WTC11 (cell line): ENCODE data around the gene ZNF20. TPM values are rescaled to one million over a fixed set of nuclear protein-coding genes. Genes with fewer than 3 reads are reported as not detected.

Experiments
- ARID4B ChIP-seq: sonication (generic); formaldehyde crosslinking; IDR thresholded peaks from 2 replicates; pipeline ENCODE4 v1.8.0; 2023; ENCODE audit warnings: missing genetic modification reagents, mild to moderate bottlenecking, borderline replicate concordance
- CREB1 ChIP-seq: sonication (generic); formaldehyde crosslinking; IDR thresholded peaks from 2 replicates; pipeline ENCODE4 v1.8.0; 2023; ENCODE audit warnings: mild to moderate bottlenecking, missing genetic modification reagents
- CREM ChIP-seq: sonication (generic); formaldehyde crosslinking; IDR thresholded peaks from 2 replicates; pipeline ENCODE4 v1.8.1; 2022; ENCODE audit warnings: mild to moderate bottlenecking, missing genetic modification reagents, moderate library complexity
- ELF4 ChIP-seq: sonication (generic); formaldehyde crosslinking; IDR thresholded peaks from 2 replicates; pipeline ENCODE4 v1.8.1; 2022; ENCODE audit warnings: low read depth, mild to moderate bottlenecking, moderate library complexity, missing genetic modification reagents
- IRF2 ChIP-seq: sonication (generic); formaldehyde crosslinking; IDR thresholded peaks from 2 replicates; pipeline ENCODE4 v1.8.0; 2022; ENCODE audit warnings: low read depth, missing genetic modification reagents, borderline replicate concordance
- NFYB ChIP-seq: sonication (generic); formaldehyde crosslinking; conservative IDR thresholded peaks from 2 replicates; pipeline ENCODE4 v1.8.0; 2022; ENCODE audit warnings: low read depth, missing genetic modification reagents
- NR1H2 ChIP-seq: sonication (generic); formaldehyde crosslinking; IDR thresholded peaks from 2 replicates; pipeline ENCODE4 v1.9.0; 2021; ENCODE audit warnings: mild to moderate bottlenecking, moderate library complexity, missing genetic modification reagents
- SP1 ChIP-seq: sonication (generic); formaldehyde crosslinking; conservative IDR thresholded peaks from 2 replicates; pipeline ENCODE4 v1.8.1; 2022; ENCODE audit warnings: missing genetic modification reagents
- ZNF219 ChIP-seq: sonication (generic); formaldehyde crosslinking; IDR thresholded peaks from 2 replicates; pipeline ENCODE4 v1.8.0; 2023; ENCODE audit warnings: missing genetic modification reagents, mild to moderate bottlenecking, borderline replicate concordance
- ZNF263 ChIP-seq: sonication (generic); formaldehyde crosslinking; IDR thresholded peaks from 2 replicates; pipeline ENCODE4 v1.8.1; 2022; ENCODE audit warnings: low read depth, mild to moderate bottlenecking, moderate library complexity, missing genetic modification reagents
- ZNF532 ChIP-seq: fragments of 250-450 bp; sonication (Bioruptor Pico); IDR thresholded peaks from 2 replicates; pipeline ENCODE4 v1.9.0; 2021; ENCODE audit warnings: mild to moderate bottlenecking, borderline replicate concordance
- total RNA-seq: library from RNA; stranded (reverse); gene quantifications from 3 replicates; pipeline ENCODE4 v1.2.3, GENCODE V29; 2021
- TF ChIP-seq, protein P1 (sequence below): sonication (generic); formaldehyde crosslinking; IDR thresholded peaks from 2 replicates; pipeline ENCODE4 v1.8.0; 2022; ENCODE audit warnings: mild to moderate bottlenecking, missing genetic modification reagents
- TF ChIP-seq, protein P2 (sequence below): sonication (generic); formaldehyde crosslinking; IDR thresholded peaks from 2 replicates; pipeline ENCODE4 v1.8.1; 2023; ENCODE audit warnings: mild to moderate bottlenecking, missing genetic modification reagents, moderate library complexity
- TF ChIP-seq, protein P3 (sequence below): sonication (generic); formaldehyde crosslinking; IDR thresholded peaks from 2 replicates; pipeline ENCODE4 v1.8.1; 2023; ENCODE audit warnings: mild to moderate bottlenecking, missing genetic modification reagents

ZNF20 gene
- total RNA-seq, 1 experiment from 2014 or later, result 7.8 TPM

GRCh38 chr19:12092065-12092867 lies 47.9 kb downstream of the ZNF20 start (continued):
- TF ChIP-seq ARID4B (CRISPR knock-in tag) (0 out of 2 replicates have a peak, but pooled peaks have one; percentile 66), NR1H2 (0 out of 2 replicates have a peak, but pooled peaks have one; percentile 19), NFYB (CRISPR knock-in tag) (peak; percentile 71), CREM (CRISPR knock-in tag) (0 out of 2 replicates have a peak, but pooled peaks have one; percentile 33), CREB1 (CRISPR knock-in tag) (no peak), ZNF263 (CRISPR knock-in tag) (no peak), ZNF532 (CRISPR knock-in tag) (no peak), ELF4 (CRISPR knock-in tag) (0 out of 2 replicates have a peak, but pooled peaks have one; percentile 62), IRF2 (CRISPR knock-in tag) (no peak), SP1 (CRISPR knock-in tag) (0 out of 2 replicates have a peak, but pooled peaks have one; percentile 40), ZNF219 (CRISPR knock-in tag) (no peak)
- TF ChIP-seq, protein P1, sequence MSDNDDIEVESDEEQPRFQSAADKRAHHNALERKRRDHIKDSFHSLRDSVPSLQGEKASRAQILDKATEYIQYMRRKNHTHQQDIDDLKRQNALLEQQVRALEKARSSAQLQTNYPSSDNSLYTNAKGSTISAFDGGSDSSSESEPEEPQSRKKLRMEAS, result peak; percentile 59
- TF ChIP-seq, protein P2, sequence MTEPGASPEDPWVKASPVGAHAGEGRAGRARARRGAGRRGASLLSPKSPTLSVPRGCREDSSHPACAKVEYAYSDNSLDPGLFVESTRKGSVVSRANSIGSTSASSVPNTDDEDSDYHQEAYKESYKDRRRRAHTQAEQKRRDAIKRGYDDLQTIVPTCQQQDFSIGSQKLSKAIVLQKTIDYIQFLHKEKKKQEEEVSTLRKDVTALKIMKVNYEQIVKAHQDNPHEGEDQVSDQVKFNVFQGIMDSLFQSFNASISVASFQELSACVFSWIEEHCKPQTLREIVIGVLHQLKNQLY, result no peak
- TF ChIP-seq, protein P3, sequence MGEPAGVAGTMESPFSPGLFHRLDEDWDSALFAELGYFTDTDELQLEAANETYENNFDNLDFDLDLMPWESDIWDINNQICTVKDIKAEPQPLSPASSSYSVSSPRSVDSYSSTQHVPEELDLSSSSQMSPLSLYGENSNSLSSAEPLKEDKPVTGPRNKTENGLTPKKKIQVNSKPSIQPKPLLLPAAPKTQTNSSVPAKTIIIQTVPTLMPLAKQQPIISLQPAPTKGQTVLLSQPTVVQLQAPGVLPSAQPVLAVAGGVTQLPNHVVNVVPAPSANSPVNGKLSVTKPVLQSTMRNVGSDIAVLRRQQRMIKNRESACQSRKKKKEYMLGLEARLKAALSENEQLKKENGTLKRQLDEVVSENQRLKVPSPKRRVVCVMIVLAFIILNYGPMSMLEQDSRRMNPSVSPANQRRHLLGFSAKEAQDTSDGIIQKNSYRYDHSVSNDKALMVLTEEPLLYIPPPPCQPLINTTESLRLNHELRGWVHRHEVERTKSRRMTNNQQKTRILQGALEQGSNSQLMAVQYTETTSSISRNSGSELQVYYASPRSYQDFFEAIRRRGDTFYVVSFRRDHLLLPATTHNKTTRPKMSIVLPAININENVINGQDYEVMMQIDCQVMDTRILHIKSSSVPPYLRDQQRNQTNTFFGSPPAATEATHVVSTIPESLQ, result no peak
- TF ChIP-seq, all 79 proteins: peak for 10
